Hematopoietic multipotent progenitor cell treated with erythropoietin and hydrocortisone succinate and interleukin-3 and kit ligand, for 6 days (in vitro differentiated cells): ENCODE data around the gene SETBP1.

Experiments
- DNase-seq: peaks from one replicate; pipeline ENCODE4 v3.0.0-alpha.2; 2015

Gene SETBP1

DNA sequence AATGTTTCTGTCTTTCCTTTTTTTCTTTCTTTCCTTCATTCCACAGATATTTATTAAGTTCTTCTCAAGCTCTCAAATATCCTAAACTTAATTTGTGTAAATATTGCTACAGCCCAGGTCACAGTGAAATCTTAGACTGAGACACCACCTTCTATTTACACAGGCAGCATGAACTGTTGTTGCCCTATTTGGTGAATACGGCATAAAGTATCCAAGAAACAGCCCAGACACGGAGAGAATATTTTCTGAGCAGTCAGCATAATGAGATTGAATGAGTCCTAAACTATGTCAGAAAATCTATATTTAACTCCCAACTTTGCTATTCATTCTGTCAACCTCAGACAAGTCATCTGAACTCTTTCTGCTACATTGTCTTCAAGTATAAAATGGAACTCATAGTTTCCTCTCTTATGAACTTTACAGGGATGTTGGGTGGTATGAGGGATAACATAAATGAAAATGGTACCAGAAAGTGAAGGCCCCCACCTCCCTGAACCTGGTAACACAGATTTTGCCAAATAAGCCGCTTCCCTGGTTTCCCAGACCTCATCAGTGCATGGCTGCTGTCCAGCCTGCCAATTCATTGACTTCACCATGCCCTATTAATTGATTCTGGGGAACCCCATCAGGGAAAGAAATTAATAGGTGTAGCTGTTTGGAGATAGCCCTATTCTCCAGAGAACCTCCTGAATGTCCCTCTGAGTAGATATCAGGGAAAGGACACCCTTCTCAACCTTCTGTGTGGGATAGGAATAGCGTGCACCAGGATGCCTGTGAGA, 235.9 kb downstream of the SETBP1 start:
- no peak for DNase-seq

GRCh38 chr18:44917216-44918141, 236.8 kb downstream of the SETBP1 start:
- DNase-seq = no peak

- DNase-seq = no peak
Observed at GRCh38 chr18:44918142-44918476, 237.4 kb downstream of the SETBP1 start.

DNA sequence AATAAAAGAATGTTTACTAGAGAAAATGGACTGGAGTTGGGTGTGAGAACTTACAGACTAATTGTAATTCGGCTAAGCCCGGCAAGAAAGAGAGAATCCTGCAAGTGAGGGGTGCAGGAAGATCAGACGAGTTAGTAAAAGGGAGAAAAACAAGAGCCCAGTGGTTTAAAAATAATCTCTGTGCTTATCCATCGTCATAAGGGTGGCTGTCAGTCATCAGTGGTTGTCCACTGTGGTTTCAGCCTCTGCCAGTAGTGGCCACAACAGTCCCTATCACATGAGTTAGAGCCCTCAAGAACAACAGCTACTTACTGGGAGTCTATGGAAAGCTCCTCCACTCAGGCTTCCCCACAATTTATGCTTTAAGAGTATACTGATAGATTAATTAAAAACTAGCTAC, 239.8 kb downstream of the SETBP1 start:
- DNase-seq = peak; percentile 13

- DNase-seq = no peak
Observed at GRCh38 chr18:44921974-44922373, 241.3 kb downstream of the SETBP1 start.

DNA sequence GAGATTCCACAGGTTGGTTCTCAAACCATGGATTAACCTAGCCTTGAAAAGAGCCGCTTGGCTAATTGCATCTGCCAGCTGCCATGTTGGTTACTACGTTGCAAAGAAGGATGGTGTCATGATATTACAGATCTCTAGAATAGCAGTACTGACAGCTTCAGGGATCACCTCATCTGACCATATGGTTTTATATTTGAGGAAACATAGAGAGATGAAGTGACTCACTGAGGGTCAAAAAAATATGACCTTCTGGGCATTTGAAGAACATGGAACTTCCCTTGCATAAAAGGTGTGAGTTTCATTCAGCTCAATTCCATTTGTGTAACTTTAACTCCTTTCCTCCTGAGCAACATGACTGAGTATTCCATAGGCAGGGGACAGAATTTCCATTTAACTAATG, 242.3 kb downstream of the SETBP1 start:
- DNase-seq = no peak

- DNase-seq = no peak
Observed at GRCh38 chr18:44924785-44925499, 244.3 kb downstream of the SETBP1 start.

- no peak for DNase-seq
Observed at GRCh38 chr18:44927127-44927849, 246.6 kb downstream of the SETBP1 start.

- DNase-seq = no peak
Observed at GRCh38 chr18:44934901-44935300, 254.2 kb downstream of the SETBP1 start.

GRCh38 chr18:44935455-44935854, 254.8 kb downstream of the SETBP1 start:
- no peak for DNase-seq

DNA sequence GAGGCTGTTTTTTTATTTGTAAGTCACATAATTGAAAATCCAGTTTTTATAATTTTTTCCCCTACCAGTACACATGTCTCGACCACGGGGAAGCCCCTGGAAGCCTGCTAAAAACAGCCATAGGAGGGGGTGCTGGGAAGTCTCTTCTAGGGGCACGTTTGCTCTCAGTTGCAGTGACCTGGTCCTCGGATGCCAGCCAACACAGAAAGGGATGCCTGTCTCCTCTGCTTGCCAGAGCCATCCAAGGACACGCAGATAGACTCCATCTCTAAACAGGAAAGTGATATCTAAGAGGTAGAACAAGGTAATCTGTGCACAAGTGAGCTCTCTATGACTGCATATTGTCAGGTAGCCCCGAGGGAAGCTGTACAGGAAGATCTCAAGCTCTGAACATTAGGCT, 255.8 kb downstream of the SETBP1 start:
- no peak for DNase-seq

DNA sequence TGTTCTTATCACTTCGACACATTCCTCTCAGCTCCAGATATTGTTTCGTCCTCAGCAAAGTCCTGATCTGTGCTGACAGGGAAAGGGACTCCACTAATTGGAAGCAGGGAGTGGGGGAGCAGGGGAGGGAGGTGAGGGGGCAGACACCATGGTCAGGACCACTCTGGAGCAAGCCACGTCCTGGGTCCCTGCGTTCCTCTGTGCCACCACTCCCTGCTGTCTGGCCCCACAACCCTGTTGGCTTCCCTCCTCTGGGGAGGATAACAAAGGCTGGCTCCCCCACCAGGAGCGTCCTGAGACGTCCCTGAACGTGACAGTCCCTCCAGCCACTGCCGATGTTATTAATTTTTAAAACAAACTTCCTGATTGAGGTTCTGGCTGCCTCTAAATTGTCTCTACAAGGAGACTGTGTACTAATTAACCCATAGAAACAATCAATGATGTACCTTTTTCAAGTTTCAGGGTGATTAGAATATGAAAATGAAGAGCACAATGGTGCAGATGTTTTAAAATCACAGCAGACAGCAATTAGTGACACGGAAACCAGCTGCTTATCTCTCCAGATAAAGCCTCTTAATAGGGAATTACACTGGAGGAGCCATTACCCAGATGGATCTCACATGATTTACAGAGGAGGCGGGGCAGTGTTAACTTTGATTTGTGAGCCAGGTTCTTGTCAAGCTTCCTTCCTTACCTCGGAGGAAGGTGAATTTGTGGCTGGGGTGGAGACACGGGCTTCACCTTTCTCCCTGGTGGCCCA, 257.5 kb downstream of the SETBP1 start:
- DNase-seq = no peak

GRCh38 chr18:44938720-44939665, 258.3 kb downstream of the SETBP1 start:
- DNase-seq = no peak

DNA sequence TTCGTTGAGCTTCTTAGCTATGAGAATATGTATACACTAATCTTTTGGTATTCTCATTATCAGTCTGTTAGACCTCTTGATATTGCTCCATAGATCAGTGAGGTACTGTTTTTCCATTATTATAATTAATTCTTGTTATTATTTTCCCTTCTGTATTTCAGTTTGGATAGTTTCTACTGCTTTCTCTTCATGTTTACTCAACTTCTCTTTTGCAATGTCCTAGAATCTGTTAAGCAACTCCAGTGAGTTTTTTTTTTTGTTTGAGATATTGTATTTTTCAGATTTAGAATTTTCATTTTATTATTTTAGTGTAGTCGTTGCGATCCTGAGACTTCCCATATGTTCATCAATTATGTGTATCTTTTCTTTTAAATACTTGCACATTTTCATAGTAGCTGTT, 260.8 kb downstream of the SETBP1 start:
- DNase-seq = no peak

GRCh38 chr18:44942073-44942472, 261.4 kb downstream of the SETBP1 start:
- no peak for DNase-seq

DNA sequence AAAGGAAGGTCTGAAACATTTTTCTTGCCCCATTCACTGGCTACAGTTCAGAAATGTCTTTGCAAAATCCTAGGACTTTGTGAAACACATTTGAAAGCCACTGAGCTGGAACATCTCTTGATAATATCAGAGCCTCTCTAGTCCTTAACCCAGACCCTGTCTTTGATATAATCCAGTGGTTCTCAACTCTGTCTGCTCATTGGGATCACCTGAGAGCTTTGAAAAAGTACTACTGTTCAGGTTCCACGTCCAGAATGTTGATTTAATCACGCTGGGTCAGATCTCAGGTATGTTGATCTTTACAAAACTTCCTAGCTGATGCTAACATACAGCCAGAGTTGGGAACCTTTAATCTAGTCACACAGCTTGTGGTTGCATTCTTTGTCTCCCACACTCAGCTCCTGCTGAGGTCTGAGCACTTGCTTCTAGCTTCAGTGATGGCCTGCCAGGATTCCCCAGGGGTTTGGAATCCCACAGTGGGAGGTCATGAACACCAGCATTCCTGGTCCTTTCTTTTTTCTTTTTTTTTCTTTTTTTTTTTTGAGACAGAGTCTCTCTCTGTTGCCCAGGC, 262.7 kb downstream of the SETBP1 start:
- DNase-seq = no peak

DNA sequence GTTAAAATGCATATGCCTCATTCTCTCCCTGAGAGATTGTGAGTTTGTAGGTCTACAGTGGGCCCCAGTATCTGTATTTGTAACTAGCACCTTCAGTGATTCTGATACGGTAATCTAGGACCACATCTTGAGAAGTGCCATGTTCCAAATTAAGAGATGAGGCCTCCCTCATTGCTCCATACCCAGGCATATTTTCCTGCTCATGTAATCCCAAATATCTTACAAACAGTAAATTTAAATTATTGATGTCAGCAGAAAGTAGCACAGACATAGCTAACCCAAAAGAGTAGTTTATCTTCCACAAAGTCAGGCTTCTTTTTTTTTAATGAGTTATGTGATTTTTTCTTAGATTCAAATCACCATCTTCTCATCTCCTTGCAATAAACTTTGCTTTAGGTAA, 263.8 kb downstream of the SETBP1 start:
- no peak for DNase-seq

DNA sequence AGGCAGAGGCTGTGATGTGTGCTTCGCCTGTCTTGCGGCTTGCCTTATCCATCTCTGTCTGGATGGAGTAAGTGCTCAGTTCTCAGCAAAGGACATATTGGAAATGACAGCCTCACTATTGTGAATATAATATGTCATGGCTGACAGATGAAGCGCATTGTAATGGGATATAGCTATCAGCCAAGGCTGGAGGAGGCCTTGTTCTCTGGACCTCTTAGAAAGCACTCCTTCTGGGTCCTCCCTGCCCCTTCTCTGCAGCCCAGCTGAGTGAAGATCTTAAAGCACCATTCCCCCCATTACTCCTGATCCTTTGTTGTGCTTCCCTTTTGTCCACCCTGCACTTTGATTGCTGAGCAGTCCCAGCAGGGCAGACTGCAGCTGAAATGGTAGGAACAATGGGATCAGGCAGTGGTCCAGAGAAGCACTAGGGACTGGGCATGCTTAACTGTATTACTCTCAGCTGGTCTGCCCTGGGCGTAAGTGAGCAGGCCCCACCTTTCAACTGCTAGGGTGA, 265.3 kb downstream of the SETBP1 start:
- DNase-seq = no peak

GRCh38 chr18:44946529-44947113, 265.9 kb downstream of the SETBP1 start:
- no peak for DNase-seq

DNA sequence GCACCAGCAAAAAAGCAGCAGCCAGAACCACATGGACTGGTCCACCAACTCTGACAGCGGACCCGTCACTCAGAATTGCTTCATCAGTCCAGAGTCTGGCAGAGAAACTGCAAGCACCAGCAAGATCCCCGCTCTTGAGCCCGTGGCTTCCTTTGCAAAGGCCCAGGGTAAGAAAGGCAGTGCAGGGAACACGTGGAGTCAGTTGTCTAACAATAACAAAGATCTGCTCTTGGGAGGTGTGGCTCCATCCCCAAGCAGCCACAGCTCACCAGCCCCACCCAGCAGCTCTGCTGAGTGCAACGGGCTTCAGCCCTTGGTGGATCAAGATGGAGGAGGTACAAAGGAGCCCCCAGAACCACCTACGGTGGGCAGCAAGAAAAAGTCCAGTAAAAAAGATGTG, 269.3 kb downstream of the SETBP1 start:
- no peak for DNase-seq
